ENCODE measurements around the gene NELFB. TPM values are rescaled to one million over a fixed set of nuclear protein-coding genes. Genes with fewer than 3 reads are reported as not detected.
A peak's percentile ranks its signal among the peaks of the same experiment; 100 is the strongest.

NELFB gene
- polyA plus RNA-seq: 10 to 100 TPM; 34.7 to 62.5 (median 40.1) TPM
- long read RNA-seq, donor 1, transcript NELFB-201 (13 exons, 2,698 nt): major isoform, 12 of 33 reads
- long read RNA-seq, donor 1, partial matches to known transcripts: 21 of 33 reads
- long read RNA-seq, donor 1, other reads (novel, unspliced or antisense): 0 of 33 reads
- long read RNA-seq, donor 2, partial matches to known transcripts: 9 of 11 reads
- long read RNA-seq, donor 2, other reads (novel, unspliced or antisense): 0 of 11 reads
- long read RNA-seq, donor 3, partial matches to known transcripts: 15 of 19 reads
- long read RNA-seq, donor 3, other reads (novel, unspliced or antisense): 0 of 19 reads
- long read RNA-seq, donor 4, partial matches to known transcripts: 0 of 1 reads
- long read RNA-seq, donor 4, other reads (novel, unspliced or antisense): 0 of 1 reads
- long read RNA-seq, donor 5, partial matches to known transcripts: 0 of 2 reads
- long read RNA-seq, donor 5, other reads (novel, unspliced or antisense): 0 of 2 reads
- long read RNA-seq, donor 6, partial matches to known transcripts: 0 of 4 reads
- long read RNA-seq, donor 6, other reads (novel, unspliced or antisense): 0 of 4 reads
- long read RNA-seq, donor 7: 0 reads
- long read RNA-seq, donor 8, partial matches to known transcripts: 0 of 1 reads
- long read RNA-seq, donor 8, other reads (novel, unspliced or antisense): 0 of 1 reads
- long read RNA-seq, donor 9: 0 reads
- long read RNA-seq, donor 10, transcript NELFB-201 (13 exons, 2,698 nt): major isoform, 8 of 13 reads
- long read RNA-seq, donor 10, partial matches to known transcripts: 5 of 13 reads
- long read RNA-seq, donor 10, other reads (novel, unspliced or antisense): 0 of 13 reads

DNA sequence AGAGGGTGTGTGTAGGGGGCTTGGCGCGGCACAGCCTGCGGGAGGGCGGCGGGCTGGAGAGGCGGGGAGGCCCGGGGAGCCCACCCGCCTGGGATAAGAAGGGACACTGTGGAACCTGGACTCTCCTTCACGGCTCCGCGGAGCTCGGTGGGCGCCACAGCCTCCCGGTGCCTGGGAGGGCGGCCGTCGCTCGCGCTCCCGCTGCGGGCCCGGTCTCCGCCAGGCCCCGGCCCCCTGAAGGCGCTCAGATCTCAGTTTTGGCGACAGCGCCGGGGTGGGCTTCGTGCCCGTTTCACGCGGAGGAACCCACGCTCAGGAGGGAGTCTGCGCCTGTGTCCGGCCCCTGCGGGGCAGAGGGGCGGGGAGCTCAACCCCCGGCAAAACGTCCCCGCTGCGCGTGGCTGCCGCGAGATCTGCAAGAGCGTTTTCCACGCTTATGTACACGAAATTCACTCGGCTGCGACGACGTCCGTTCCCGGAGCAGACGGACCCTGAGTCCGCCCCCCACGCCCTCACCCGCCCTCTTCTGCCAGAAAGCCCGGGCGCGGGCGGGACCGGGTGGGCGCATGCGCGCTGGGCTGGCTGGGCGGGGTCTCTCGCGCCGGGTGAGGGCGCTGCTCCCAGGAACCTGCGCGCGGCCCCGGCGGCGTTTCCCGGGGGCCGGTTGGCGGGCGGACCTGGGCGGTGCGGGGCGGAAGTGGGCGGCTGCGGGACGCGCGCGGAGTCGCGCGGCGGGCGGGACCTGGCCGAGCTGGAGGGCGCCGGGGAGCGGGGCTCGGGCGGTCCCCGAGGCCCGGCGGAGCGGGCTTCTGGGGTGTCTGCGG lies at the start of gene NELFB:
Gene NELFB (plus strand): TSS at position 704 of the 824 bp plus-strand sequence.
- 1 to 3% (median 1%) methylated on average over 47 to 105 of the region's 105 CpGs for WGBS, 3 donors
- Histone ChIP-seq H3K27me3 (ENCODE audit: control insufficient read depth in 3 of 3, insufficient read depth in 3 of 3, low read length in 3 of 3) (no peaks in the 10 kb centered on the region), H3K27ac (ENCODE audit: low read depth in 1 of 3, low read length in 2 of 3) (peak within 1 kb of the TSS; percentile 79 to 92 (median 89)), H3K4me1 (ENCODE audit: control insufficient read depth in 3 of 3, insufficient read depth in 2 of 3, low read depth in 1 of 3, low read length in 2 of 3) (peaks cover 8 to 32% (median 8%) of the 10 kb centered on the region in 3 donors), H3K36me3 (ENCODE audit: control insufficient read depth in 3 of 3, insufficient read depth in 2 of 3, low read depth in 1 of 3, low read length in 3 of 3) (peaks cover 0 to 31% (median 6%) of the 10 kb centered on the region in 3 donors), H3K9me3 (ENCODE audit: control insufficient read depth in 2 of 2, insufficient read depth in 1 of 2, low read depth in 1 of 2, low read length in 1 of 2) (no peaks in the 10 kb centered on the region), H3K4me3 (ENCODE audit: low read depth in 1 of 3, low read length in 3 of 3) (peak within 1 kb of the TSS; percentile 66 to 92 (median 92))
- no peak for FAIRE-seq
- DNase-seq: peak; percentile 92 to 96

DNA sequence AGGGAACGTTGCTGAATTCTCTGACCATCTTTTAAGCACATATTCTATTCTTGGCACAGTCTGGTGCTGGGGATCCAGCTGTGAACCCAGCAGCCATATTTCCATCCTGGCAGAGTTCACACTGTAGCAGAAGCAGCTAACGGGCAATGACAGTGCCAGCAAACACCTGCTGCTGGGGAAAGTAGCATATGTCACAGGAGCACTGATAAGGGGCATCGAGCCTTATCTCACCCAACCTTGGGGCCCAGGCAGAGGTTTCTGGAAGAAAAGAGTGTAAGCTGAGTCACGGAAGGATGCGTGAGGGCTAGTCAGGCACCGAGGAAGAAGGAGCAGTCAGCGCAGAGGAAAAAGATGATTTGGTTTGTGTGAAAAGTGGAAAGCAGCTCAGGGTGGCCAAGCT lies 48.5 kb upstream of the NELFB start:
- H3K27me3 ChIP-seq (ENCODE audit: control insufficient read depth in 3 of 3, insufficient read depth in 3 of 3, low read length in 3 of 3): no peaks in the 10 kb centered on the region
- DNase-seq: no peak
- peak overlapping the region in 1 of 3 donors; percentile 95 for H3K4me3 ChIP-seq (ENCODE audit: low read depth in 1 of 3, low read length in 3 of 3)
- H3K36me3 ChIP-seq (ENCODE audit: control insufficient read depth in 3 of 3, insufficient read depth in 2 of 3, low read depth in 1 of 3, low read length in 3 of 3): peaks cover 0 to 24% (median 0%) of the 10 kb centered on the region in 3 donors
- H3K4me1 ChIP-seq (ENCODE audit: control insufficient read depth in 3 of 3, insufficient read depth in 2 of 3, low read depth in 1 of 3, low read length in 2 of 3): peaks cover 5 to 27% (median 13%) of the 10 kb centered on the region in 3 donors
- WGBS, 3 donors: 56 to 71% (median 59%) methylated on average over 7 of the region's 7 CpGs
- H3K27ac ChIP-seq (ENCODE audit: low read depth in 1 of 3, low read length in 2 of 3): no peak overlapping the region
- no peaks in the 10 kb centered on the region for H3K9me3 ChIP-seq (ENCODE audit: control insufficient read depth in 2 of 2, insufficient read depth in 1 of 2, low read depth in 1 of 2, low read length in 1 of 2)
- no peak for FAIRE-seq

DNA sequence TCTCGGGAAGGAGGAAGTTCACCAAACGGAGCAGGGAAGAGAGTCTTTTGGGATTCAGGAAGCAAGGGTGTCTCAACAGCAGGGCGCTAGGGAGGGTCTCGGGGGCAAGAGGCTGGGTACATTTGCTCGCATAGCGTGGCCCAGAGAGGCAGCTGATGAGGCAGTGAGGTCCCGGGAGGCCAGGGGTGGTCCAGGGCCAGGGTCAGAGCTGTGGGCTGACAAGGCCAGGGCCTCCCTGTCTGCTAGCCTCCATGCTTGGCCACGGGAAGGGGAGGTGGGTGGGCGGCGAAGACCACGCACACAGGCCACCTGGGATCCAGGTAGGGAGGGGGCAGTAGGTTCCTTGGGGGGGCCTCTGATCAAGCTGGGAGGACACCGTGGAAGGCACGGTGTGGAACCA lies 43.6 kb upstream of the NELFB start:
- no peaks in the 10 kb centered on the region for H3K27me3 ChIP-seq (ENCODE audit: control insufficient read depth in 3 of 3, insufficient read depth in 3 of 3, low read length in 3 of 3)
- 81 to 89% (median 85%) methylated on average over 12 to 13 of the region's 13 CpGs for WGBS, 3 donors
- no peaks in the 10 kb centered on the region for H3K9me3 ChIP-seq (ENCODE audit: control insufficient read depth in 2 of 2, insufficient read depth in 1 of 2, low read depth in 1 of 2, low read length in 1 of 2)
- H3K27ac ChIP-seq (ENCODE audit: low read depth in 1 of 3, low read length in 2 of 3): no peak overlapping the region
- H3K36me3 ChIP-seq (ENCODE audit: control insufficient read depth in 3 of 3, insufficient read depth in 2 of 3, low read depth in 1 of 3, low read length in 3 of 3): peaks cover 0 to 56% (median 3%) of the 10 kb centered on the region in 3 donors
- H3K4me1 ChIP-seq (ENCODE audit: control insufficient read depth in 3 of 3, insufficient read depth in 2 of 3, low read depth in 1 of 3, low read length in 2 of 3): peaks cover under 1 to 2% (median 1%) of the 10 kb centered on the region in 3 donors
- FAIRE-seq (no peak), DNase-seq (no peak)
- H3K4me3 ChIP-seq (ENCODE audit: low read depth in 1 of 3, low read length in 3 of 3): no peak overlapping the region

DNA sequence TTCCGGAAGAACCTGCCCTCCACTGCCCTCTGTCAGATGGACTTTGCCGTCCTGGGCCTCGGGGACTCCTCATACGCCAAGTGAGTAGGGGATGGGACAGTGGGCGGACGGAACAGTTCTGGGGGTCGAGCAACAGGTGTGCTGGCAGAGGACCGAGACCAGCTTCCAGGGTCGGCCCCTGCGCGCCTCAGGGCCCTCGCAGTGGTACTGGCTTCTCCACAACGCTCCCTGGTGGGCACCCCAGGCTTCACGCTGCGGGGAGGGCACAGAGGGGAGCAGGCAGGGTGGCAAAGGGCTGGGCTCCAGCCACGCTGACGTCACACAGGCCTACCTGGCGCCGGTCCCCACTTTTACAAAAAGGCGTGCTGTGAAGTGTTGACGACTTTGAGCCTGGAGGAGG lies 42.6 kb upstream of the NELFB start:
- H3K27ac ChIP-seq (ENCODE audit: low read depth in 1 of 3, low read length in 2 of 3): no peak overlapping the region
- H3K4me3 ChIP-seq (ENCODE audit: low read depth in 1 of 3, low read length in 3 of 3): no peak overlapping the region
- H3K9me3 ChIP-seq (ENCODE audit: control insufficient read depth in 2 of 2, insufficient read depth in 1 of 2, low read depth in 1 of 2, low read length in 1 of 2): no peaks in the 10 kb centered on the region
- no peaks in the 10 kb centered on the region for H3K27me3 ChIP-seq (ENCODE audit: control insufficient read depth in 3 of 3, insufficient read depth in 3 of 3, low read length in 3 of 3)
- WGBS, 3 donors: 78 to 91% (median 86%) methylated on average over 20 to 21 of the region's 21 CpGs
- no peak for DNase-seq
- H3K36me3 ChIP-seq (ENCODE audit: control insufficient read depth in 3 of 3, insufficient read depth in 2 of 3, low read depth in 1 of 3, low read length in 3 of 3): peaks cover 0 to 54% (median 3%) of the 10 kb centered on the region in 3 donors
- H3K4me1 ChIP-seq (ENCODE audit: control insufficient read depth in 3 of 3, insufficient read depth in 2 of 3, low read depth in 1 of 3, low read length in 2 of 3): peaks cover 0 to 8% (median 0%) of the 10 kb centered on the region in 3 donors
- FAIRE-seq: no peak

DNA sequence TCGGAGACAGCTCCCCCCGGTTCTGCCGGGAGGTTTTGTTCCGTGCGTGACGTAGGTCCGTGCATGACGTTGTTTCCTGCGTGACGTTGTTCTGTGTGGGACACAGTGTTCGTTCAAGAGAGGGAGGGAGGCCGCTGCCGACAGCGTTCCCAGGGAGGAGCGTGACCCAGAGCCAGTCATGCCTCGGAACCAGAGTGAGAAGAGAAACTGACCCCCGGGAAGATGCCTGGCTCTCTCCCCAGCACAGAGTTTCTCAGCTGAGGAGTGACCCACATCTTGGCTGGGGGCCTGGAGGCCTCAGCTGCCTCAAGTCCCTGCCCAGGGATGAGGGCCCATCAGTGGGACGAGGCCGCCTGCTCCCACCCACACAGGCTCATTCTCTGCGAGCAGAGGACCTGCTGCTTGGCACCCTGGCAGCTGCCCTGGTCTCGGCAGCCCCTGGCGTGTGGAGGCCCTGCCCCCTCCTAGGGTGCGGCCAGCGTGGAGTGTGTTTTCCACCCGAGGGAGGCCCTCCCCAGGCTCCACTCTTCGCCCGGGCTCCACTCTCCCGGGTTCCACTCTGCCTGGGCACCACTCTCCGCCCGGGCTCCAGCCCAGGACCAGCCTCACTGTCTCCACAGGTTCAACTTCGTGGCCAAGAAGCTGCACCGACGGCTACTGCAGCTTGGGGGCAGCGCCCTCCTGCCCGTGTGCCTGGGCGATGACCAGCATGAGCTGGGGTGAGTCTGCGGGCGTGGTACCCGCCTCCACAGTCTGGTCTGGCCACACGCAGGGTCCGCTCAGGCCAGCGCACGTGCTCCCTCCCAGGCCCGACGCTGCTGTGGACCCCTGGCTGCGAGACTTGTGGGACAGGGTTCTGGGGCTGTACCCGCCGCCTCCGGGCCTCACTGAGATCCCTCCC lies 41.7 kb upstream of the NELFB start:
- Histone ChIP-seq H3K27me3 (ENCODE audit: control insufficient read depth in 3 of 3, insufficient read depth in 3 of 3, low read length in 3 of 3) (no peaks in the 10 kb centered on the region), H3K4me1 (ENCODE audit: control insufficient read depth in 3 of 3, insufficient read depth in 2 of 3, low read depth in 1 of 3, low read length in 2 of 3) (peaks cover 0 to 17% (median 0%) of the 10 kb centered on the region in 3 donors), H3K9me3 (ENCODE audit: control insufficient read depth in 2 of 2, insufficient read depth in 1 of 2, low read depth in 1 of 2, low read length in 1 of 2) (no peaks in the 10 kb centered on the region), H3K36me3 (ENCODE audit: control insufficient read depth in 3 of 3, insufficient read depth in 2 of 3, low read depth in 1 of 3, low read length in 3 of 3) (peaks cover 0 to 57% (median 3%) of the 10 kb centered on the region in 3 donors), H3K4me3 (ENCODE audit: low read depth in 1 of 3, low read length in 3 of 3) (no peak overlapping the region), H3K27ac (ENCODE audit: low read depth in 1 of 3, low read length in 2 of 3) (no peak overlapping the region)
- 89 to 90% (median 89%) methylated on average over 44 to 49 of the region's 49 CpGs for WGBS, 3 donors
- DNase-seq (no peak), FAIRE-seq (no peak)

DNA sequence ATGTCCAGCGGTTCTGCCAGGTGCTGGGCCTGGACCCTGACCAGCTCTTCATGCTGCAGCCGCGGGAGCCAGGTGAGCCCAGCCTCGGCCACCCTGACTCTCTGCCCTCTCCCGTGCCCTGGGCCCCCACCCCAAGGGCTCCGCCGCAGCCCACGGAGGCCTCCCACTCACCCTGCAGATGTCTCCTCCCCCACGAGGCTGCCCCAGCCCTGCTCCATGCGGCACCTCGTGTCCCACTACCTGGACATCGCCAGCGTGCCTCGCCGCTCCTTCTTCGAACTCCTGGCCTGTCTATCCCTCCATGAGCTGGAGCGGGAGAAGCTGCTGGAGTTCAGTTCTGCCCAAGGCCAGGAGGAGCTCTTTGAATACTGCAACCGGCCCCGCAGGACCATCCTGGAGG lies 40.5 kb upstream of the NELFB start:
- no peak overlapping the region for H3K4me3 ChIP-seq (ENCODE audit: low read depth in 1 of 3, low read length in 3 of 3)
- H3K4me1 ChIP-seq (ENCODE audit: control insufficient read depth in 3 of 3, insufficient read depth in 2 of 3, low read depth in 1 of 3, low read length in 2 of 3): peaks cover 0 to 25% (median 0%) of the 10 kb centered on the region in 3 donors
- WGBS, 3 donors: 91 to 97% (median 93%) methylated on average over 16 to 19 of the region's 19 CpGs
- no peak for FAIRE-seq
- no peak overlapping the region for H3K27ac ChIP-seq (ENCODE audit: low read depth in 1 of 3, low read length in 2 of 3)
- no peaks in the 10 kb centered on the region for H3K9me3 ChIP-seq (ENCODE audit: control insufficient read depth in 2 of 2, insufficient read depth in 1 of 2, low read depth in 1 of 2, low read length in 1 of 2)
- peaks cover 0 to 58% (median 3%) of the 10 kb centered on the region in 3 donors for H3K36me3 ChIP-seq (ENCODE audit: control insufficient read depth in 3 of 3, insufficient read depth in 2 of 3, low read depth in 1 of 3, low read length in 3 of 3)
- H3K27me3 ChIP-seq (ENCODE audit: control insufficient read depth in 3 of 3, insufficient read depth in 3 of 3, low read length in 3 of 3): no peaks in the 10 kb centered on the region
- no peak for DNase-seq

DNA sequence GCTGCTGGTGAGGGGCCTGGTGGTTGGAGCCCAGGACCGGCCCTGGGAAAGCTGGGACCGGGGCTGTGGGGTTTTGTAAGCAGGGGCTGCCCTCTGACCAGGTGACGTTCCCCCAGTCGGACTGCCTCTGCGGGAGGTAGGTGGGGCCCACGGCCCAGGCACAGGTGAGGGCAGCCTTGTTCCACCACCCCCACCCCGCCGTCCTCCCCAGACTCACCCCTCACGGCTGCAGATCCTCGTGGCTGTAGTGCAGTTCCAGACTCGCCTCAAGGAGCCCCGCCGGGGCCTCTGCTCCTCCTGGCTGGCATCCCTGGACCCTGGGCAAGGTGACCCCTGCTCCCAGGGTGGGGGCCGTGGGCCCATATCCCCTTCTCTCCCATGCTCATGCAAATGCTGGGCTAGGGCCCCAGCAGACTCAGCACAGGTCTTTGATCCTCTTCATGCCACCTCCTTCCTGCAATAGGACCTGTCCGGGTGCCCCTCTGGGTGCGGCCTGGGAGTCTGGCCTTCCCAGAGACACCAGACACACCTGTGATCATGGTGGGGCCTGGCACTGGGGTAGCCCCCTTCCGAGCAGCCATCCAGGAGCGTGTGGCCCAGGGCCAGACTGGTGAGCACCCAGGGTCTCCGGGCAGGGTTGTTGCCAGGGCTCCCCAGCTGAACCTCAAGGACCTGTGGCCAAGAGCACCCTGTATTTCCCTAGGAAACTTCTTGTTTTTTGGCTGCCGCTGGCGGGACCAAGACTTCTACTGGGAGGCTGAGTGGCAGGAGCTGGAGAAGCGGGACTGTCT lies 39.7 kb upstream of the NELFB start:
- WGBS, 3 donors: 91 to 95% (median 93%) methylated on average over 20 to 22 of the region's 22 CpGs
- Histone ChIP-seq H3K27me3 (ENCODE audit: control insufficient read depth in 3 of 3, insufficient read depth in 3 of 3, low read length in 3 of 3) (no peaks in the 10 kb centered on the region), H3K4me1 (ENCODE audit: control insufficient read depth in 3 of 3, insufficient read depth in 2 of 3, low read depth in 1 of 3, low read length in 2 of 3) (peaks cover 0 to 25% (median 0%) of the 10 kb centered on the region in 3 donors), H3K9me3 (ENCODE audit: control insufficient read depth in 2 of 2, insufficient read depth in 1 of 2, low read depth in 1 of 2, low read length in 1 of 2) (no peaks in the 10 kb centered on the region), H3K27ac (ENCODE audit: low read depth in 1 of 3, low read length in 2 of 3) (no peak overlapping the region), H3K4me3 (ENCODE audit: low read depth in 1 of 3, low read length in 3 of 3) (no peak overlapping the region), H3K36me3 (ENCODE audit: control insufficient read depth in 3 of 3, insufficient read depth in 2 of 3, low read depth in 1 of 3, low read length in 3 of 3) (peaks cover 0 to 61% (median 3%) of the 10 kb centered on the region in 3 donors)
- DNase-seq: no peak
- no peak for FAIRE-seq

Measured in small intestine (tissue), 16 donors.